ENCODE data around the gene KRT86.

KRT86 gene

DNA sequence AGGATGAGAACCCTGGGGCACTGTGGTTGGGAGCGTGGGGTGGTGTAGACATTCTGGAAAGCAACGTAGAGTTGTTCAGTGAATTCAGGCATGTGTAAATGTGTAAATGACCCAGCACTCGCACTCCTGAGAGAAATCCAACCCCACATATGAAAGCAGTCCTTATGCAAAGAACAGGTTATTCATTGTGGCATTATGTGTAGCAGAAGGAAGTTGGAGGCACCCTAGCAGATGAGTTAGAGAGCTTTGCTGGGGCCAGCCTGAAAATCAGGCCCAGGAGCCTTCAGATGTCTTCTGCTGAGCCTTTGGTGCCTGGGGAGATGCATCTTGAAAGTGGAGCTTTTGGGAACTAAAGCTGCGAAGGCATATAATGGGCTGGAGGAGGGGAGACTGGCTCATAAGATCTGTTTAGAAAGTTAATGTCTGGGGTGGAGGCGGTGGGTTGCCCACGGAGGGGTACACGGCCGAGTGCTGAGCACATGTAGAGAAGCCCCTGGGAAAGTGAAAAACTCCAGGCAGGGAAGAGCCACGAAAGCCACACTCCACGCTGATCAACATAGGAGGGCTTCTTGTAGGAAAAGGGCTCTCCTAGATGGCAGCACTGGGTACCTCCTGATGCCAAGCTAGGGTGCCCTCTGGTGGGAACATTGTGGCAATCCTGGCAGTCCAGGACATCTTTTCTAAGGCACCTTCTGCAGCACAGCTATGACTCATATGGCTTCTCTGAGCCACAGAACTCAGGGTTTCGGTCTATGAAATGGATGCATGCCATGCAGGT, 52.8 kb downstream of the KRT86 start:
- no peaks in the 10 kb centered on the region for H3K36me3 ChIP-seq (ENCODE audit: control insufficient read depth, insufficient read depth, low read length)
- no peaks in the 10 kb centered on the region for H3K27me3 ChIP-seq (replicated peaks; ENCODE audit: control insufficient read depth, insufficient read depth, low read length, poor library complexity, severe bottlenecking)
- no peak overlapping the region for H3K27ac ChIP-seq (ENCODE audit: insufficient read depth, low read length, poor library complexity, severe bottlenecking)
- H3K4me3 ChIP-seq (ENCODE audit: insufficient read depth, low read depth, low read length, poor library complexity, severe bottlenecking) = no peak overlapping the region
- H3K9me3 ChIP-seq (ENCODE audit: control insufficient read depth, low read length) = no peaks in the 10 kb centered on the region
- peak; percentile 43 to 70 (median 65) for DNase-seq
- no peaks in the 10 kb centered on the region for H3K4me1 ChIP-seq (ENCODE audit: control insufficient read depth, insufficient read depth, low read length, poor library complexity, severe bottlenecking)

DNA sequence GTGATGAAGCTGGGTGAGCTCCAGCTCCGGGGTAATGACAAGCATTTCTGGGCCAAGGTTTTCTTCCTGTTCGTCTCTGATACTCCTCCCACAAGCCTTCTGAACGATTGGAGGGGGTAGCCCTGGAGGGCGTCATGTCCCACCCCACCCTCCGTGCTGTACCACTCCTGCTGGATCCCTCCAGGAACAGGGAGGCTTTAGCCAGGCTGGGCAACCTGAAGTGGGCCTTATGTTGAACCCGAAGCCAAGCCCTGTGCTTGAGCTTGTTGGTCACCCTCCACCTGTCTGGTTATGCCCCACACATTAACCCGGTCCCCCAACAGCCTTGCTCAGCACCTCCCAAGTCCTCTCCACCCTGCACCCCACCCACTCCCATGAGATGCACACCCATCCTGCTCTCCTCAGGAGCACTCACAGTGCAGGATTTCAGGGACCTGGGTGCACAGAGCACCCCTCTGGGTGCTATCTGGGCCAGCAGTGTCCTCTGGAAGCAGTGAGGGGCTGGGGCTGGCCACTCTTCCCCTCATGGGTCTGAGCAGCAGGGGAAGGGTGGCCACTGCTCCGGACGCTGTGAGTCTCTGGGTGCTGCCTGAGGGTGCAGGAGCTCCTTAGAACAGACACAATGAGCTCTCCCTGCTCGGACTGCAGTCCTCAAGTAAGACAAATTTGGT, 53.5 kb downstream of the KRT86 start:
- no peaks in the 10 kb centered on the region for H3K27me3 ChIP-seq (replicated peaks; ENCODE audit: control insufficient read depth, insufficient read depth, low read length, poor library complexity, severe bottlenecking)
- no peak overlapping the region for H3K4me3 ChIP-seq (ENCODE audit: insufficient read depth, low read depth, low read length, poor library complexity, severe bottlenecking)
- DNase-seq = no peak
- no peaks in the 10 kb centered on the region for H3K4me1 ChIP-seq (ENCODE audit: control insufficient read depth, insufficient read depth, low read length, poor library complexity, severe bottlenecking)
- no peaks in the 10 kb centered on the region for H3K36me3 ChIP-seq (ENCODE audit: control insufficient read depth, insufficient read depth, low read length)
- no peaks in the 10 kb centered on the region for H3K9me3 ChIP-seq (ENCODE audit: control insufficient read depth, low read length)
- H3K27ac ChIP-seq (ENCODE audit: insufficient read depth, low read length, poor library complexity, severe bottlenecking) = no peak overlapping the region

DNA sequence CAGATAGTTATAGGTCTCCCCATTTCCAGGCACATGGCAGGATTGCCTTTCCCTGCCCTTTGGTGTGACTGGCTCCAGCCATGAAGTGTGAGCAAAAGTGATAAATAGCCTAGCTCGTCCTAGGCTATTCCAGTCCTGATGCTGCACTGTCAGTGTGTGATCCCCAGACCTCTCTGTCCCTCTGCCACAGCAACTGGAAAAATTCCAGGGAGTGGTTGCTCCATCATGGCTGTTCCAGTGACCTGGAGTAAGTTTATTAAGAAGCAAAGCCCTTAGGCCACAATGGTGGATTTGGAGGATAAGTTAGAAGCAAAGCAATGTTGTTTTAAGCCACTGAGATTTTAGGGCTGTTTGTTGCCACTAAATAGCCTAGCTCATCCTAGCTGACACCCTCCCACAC, 56.6 kb downstream of the KRT86 start:
- Histone ChIP-seq H3K9me3 (ENCODE audit: control insufficient read depth, low read length) (no peaks in the 10 kb centered on the region), H3K4me3 (ENCODE audit: insufficient read depth, low read depth, low read length, poor library complexity, severe bottlenecking) (no peak overlapping the region), H3K36me3 (ENCODE audit: control insufficient read depth, insufficient read depth, low read length) (no peaks in the 10 kb centered on the region), H3K27me3 (replicated peaks; ENCODE audit: control insufficient read depth, insufficient read depth, low read length, poor library complexity, severe bottlenecking) (no peaks in the 10 kb centered on the region), H3K27ac (ENCODE audit: insufficient read depth, low read length, poor library complexity, severe bottlenecking) (no peak overlapping the region), H3K4me1 (ENCODE audit: control insufficient read depth, insufficient read depth, low read length, poor library complexity, severe bottlenecking) (no peaks in the 10 kb centered on the region)
- no peak for DNase-seq

DNA sequence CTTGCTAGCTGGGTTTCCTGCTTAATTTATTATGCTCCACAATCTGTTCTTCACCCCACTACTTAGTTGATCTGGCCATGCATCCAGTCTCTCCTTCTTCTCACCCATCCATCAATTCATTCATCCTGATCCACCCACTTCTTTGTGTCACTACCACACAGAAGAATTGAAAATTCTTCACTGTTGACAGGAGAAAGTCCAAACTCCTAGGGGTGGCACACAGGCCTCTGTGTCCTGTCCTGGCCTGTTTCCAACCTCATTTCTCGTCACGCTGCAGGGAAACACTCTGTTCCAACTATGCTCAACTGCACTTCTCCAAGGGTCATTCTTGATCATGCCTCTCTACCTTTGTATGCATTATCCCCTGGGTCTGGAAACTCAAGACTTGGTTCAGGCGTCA, 57.4 kb downstream of the KRT86 start:
- H3K9me3 ChIP-seq (ENCODE audit: control insufficient read depth, low read length) = no peaks in the 10 kb centered on the region
- no peak overlapping the region for H3K27ac ChIP-seq (ENCODE audit: insufficient read depth, low read length, poor library complexity, severe bottlenecking)
- H3K4me1 ChIP-seq (ENCODE audit: control insufficient read depth, insufficient read depth, low read length, poor library complexity, severe bottlenecking) = no peaks in the 10 kb centered on the region
- H3K4me3 ChIP-seq (ENCODE audit: insufficient read depth, low read depth, low read length, poor library complexity, severe bottlenecking) = no peak overlapping the region
- H3K27me3 ChIP-seq (replicated peaks; ENCODE audit: control insufficient read depth, insufficient read depth, low read length, poor library complexity, severe bottlenecking) = no peaks in the 10 kb centered on the region
- DNase-seq = no peak
- no peaks in the 10 kb centered on the region for H3K36me3 ChIP-seq (ENCODE audit: control insufficient read depth, insufficient read depth, low read length)

DNA sequence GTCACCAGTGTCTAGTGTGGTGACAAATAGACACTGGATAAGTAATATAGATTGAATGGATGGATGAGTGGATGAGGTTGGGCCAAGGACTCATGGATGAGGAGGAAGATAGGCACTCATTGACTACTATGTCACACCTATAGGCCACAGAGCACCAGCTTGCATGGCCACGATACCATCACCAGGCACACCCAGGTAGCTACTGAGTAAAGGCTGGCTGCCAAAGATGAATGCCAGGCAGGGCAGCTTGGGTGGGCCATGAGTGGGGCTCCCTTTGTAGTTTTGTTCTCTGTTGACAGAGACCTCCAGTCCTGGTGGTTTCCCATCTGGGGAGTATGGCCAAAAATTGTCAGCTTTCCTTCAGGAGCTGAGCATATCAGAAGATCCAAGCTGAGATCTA, 57.9 kb downstream of the KRT86 start:
- Histone ChIP-seq H3K9me3 (ENCODE audit: control insufficient read depth, low read length) (no peaks in the 10 kb centered on the region), H3K4me3 (ENCODE audit: insufficient read depth, low read depth, low read length, poor library complexity, severe bottlenecking) (no peak overlapping the region), H3K27me3 (replicated peaks; ENCODE audit: control insufficient read depth, insufficient read depth, low read length, poor library complexity, severe bottlenecking) (no peaks in the 10 kb centered on the region), H3K27ac (ENCODE audit: insufficient read depth, low read length, poor library complexity, severe bottlenecking) (no peak overlapping the region), H3K36me3 (ENCODE audit: control insufficient read depth, insufficient read depth, low read length) (no peaks in the 10 kb centered on the region), H3K4me1 (ENCODE audit: control insufficient read depth, insufficient read depth, low read length, poor library complexity, severe bottlenecking) (no peaks in the 10 kb centered on the region)
- no peak for DNase-seq

DNA sequence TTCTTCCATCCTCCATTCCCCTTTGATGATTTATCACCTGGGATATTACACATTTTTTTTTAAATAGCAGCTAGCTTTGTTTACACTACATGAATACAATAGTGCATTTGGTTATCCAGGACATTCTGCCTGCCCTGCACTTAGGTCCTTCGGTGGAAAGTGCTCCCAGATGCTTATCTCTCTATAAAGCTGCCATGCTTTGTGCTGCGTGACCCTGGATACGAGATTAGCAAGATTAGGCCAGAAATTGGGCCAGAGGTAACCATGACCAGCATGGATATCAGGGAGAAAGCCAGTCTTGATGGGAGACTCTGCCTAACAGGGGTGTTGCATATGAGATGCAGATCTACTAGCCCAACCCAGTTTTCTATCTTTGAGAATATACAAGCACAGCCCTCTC, 58.9 kb downstream of the KRT86 start:
- Histone ChIP-seq H3K27me3 (replicated peaks; ENCODE audit: control insufficient read depth, insufficient read depth, low read length, poor library complexity, severe bottlenecking) (no peaks in the 10 kb centered on the region), H3K4me3 (ENCODE audit: insufficient read depth, low read depth, low read length, poor library complexity, severe bottlenecking) (no peak overlapping the region), H3K9me3 (ENCODE audit: control insufficient read depth, low read length) (no peaks in the 10 kb centered on the region), H3K27ac (ENCODE audit: insufficient read depth, low read length, poor library complexity, severe bottlenecking) (no peak overlapping the region), H3K4me1 (ENCODE audit: control insufficient read depth, insufficient read depth, low read length, poor library complexity, severe bottlenecking) (no peaks in the 10 kb centered on the region), H3K36me3 (ENCODE audit: control insufficient read depth, insufficient read depth, low read length) (no peaks in the 10 kb centered on the region)
- no peak for DNase-seq

DNA sequence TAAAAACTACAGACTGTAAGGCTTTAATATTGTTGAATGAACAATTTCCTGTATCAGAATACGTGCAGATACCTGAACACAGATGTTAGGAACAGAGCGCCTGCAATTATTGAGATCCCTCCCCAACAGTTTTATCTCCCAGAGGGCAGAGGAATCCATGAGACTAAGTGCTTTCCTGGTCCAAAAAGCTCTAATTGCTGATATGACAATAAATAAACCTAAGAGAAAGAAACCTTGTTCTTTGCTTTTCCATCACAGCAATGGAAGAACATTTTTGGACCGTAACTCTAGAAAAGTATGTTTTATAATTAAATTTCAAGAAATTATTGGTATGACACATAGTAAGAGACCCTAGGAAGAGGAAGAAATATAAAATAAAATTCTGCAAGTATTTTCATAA, 59.7 kb downstream of the KRT86 start:
- no peak overlapping the region for H3K27ac ChIP-seq (ENCODE audit: insufficient read depth, low read length, poor library complexity, severe bottlenecking)
- DNase-seq = no peak

DNA sequence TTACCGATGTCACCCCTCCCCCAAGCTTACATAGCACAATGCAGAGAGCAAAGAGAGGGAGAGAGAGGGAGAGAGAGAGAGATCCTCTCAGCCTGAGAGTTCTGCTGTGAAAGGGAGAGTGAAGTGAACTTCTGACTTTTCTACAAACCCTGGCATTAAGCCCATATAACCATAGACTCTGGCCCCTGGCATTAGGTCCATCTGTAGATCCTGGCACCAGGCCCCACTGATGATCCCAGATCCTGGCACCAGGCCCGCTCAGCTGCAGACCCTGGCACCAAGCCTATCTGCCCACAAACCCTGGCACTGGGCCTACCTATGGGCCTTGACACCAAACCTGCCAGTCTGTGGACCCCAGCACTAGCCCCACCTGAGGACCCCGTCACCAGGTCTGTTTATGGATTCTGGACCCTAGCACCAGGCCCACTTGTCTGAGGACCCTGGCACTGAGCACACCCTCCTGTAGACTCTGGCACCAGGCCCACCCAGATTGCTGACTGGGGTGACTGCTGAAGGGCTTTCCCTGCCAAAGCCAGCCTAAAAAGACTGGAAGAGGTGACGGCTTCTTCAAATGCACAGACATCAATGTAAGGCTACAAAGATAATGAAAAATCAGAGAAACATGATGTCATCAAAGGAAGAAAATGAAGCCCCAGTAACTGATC, 61.3 kb downstream of the KRT86 start:
- Histone ChIP-seq H3K27me3 (replicated peaks; ENCODE audit: control insufficient read depth, insufficient read depth, low read length, poor library complexity, severe bottlenecking) (no peaks in the 10 kb centered on the region), H3K9me3 (ENCODE audit: control insufficient read depth, low read length) (no peaks in the 10 kb centered on the region), H3K36me3 (ENCODE audit: control insufficient read depth, insufficient read depth, low read length) (no peaks in the 10 kb centered on the region), H3K4me3 (ENCODE audit: insufficient read depth, low read depth, low read length, poor library complexity, severe bottlenecking) (no peak overlapping the region), H3K4me1 (ENCODE audit: control insufficient read depth, insufficient read depth, low read length, poor library complexity, severe bottlenecking) (no peaks in the 10 kb centered on the region), H3K27ac (ENCODE audit: insufficient read depth, low read length, poor library complexity, severe bottlenecking) (no peak overlapping the region)
- DNase-seq = no peak

More for the DNA sequence above, 59.7 kb downstream of the KRT86 start:
- Histone ChIP-seq H3K4me3 (ENCODE audit: insufficient read depth, low read depth, low read length, poor library complexity, severe bottlenecking) (no peak overlapping the region), H3K9me3 (ENCODE audit: control insufficient read depth, low read length) (no peaks in the 10 kb centered on the region), H3K36me3 (ENCODE audit: control insufficient read depth, insufficient read depth, low read length) (no peaks in the 10 kb centered on the region), H3K27me3 (replicated peaks; ENCODE audit: control insufficient read depth, insufficient read depth, low read length, poor library complexity, severe bottlenecking) (no peaks in the 10 kb centered on the region), H3K4me1 (ENCODE audit: control insufficient read depth, insufficient read depth, low read length, poor library complexity, severe bottlenecking) (no peaks in the 10 kb centered on the region)

DNA sequence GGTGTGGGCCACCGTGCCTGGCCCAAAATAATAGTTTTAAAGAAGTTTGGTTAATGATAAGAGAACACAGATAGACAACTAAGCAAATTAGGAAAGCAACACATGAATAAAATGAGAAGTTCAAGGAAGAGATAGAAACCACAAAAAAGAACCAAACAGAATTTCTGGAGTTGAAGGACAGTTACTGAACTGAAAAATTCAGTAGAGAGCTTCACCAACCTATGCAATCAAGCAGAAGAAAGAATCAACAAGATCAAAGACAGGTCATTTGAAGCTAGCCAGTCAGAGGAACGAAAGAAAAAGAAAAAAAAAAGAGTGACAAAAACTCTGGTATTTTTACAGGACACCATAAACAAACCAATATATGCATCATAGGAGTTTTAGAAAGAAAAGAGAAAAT, 62.2 kb downstream of the KRT86 start:
- no peaks in the 10 kb centered on the region for H3K4me1 ChIP-seq (ENCODE audit: control insufficient read depth, insufficient read depth, low read length, poor library complexity, severe bottlenecking)
- H3K27me3 ChIP-seq (replicated peaks; ENCODE audit: control insufficient read depth, insufficient read depth, low read length, poor library complexity, severe bottlenecking) = no peaks in the 10 kb centered on the region
- no peak overlapping the region for H3K4me3 ChIP-seq (ENCODE audit: insufficient read depth, low read depth, low read length, poor library complexity, severe bottlenecking)
- H3K9me3 ChIP-seq (ENCODE audit: control insufficient read depth, low read length) = no peaks in the 10 kb centered on the region
- DNase-seq = no peak
- H3K27ac ChIP-seq (ENCODE audit: insufficient read depth, low read length, poor library complexity, severe bottlenecking) = no peak overlapping the region
- no peaks in the 10 kb centered on the region for H3K36me3 ChIP-seq (ENCODE audit: control insufficient read depth, insufficient read depth, low read length)

DNA sequence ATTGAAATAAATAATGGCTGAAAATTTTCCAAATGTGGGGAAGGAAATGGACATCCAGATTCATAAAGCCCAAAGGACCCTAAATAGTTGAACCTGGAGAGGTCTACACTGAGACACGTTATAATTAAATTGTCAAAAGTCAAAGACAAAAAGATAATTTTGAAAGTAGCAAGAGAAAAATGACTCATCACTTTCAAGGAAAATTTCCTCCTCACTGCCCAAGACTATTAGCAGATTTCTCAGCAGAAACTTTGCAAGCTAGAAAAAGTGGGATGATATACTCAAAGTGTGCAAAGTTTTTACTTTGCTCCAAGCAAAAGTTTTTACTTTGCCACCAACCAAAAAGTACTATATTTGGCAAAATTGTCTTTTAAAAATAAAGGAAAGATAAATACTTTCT, 62.6 kb downstream of the KRT86 start:
- Histone ChIP-seq H3K27me3 (replicated peaks; ENCODE audit: control insufficient read depth, insufficient read depth, low read length, poor library complexity, severe bottlenecking) (no peaks in the 10 kb centered on the region), H3K9me3 (ENCODE audit: control insufficient read depth, low read length) (no peaks in the 10 kb centered on the region)
- DNase-seq = no peak

More for the DNA sequence above, 62.6 kb downstream of the KRT86 start:
- no peaks in the 10 kb centered on the region for H3K4me1 ChIP-seq (ENCODE audit: control insufficient read depth, insufficient read depth, low read length, poor library complexity, severe bottlenecking)
- no peak overlapping the region for H3K27ac ChIP-seq (ENCODE audit: insufficient read depth, low read length, poor library complexity, severe bottlenecking)
- no peak overlapping the region for H3K4me3 ChIP-seq (ENCODE audit: insufficient read depth, low read depth, low read length, poor library complexity, severe bottlenecking)
- no peaks in the 10 kb centered on the region for H3K36me3 ChIP-seq (ENCODE audit: control insufficient read depth, insufficient read depth, low read length)

All from effector memory CD4-positive, alpha-beta T cell (primary cell).